ENCODE data around the gene KLRF2.
"Not testable (repeated sequence)": the region's sequence is repeated elsewhere in the genome, so short reads cannot be mapped to it uniquely, and the experiment has no call there.

Gene KLRF2

GRCh38 chr12:9872162-9872561 lies 9.1 kb upstream of the KLRF2 start:
- TF ChIP-seq Cebpa-rat (IDR thresholded peaks at IDR 0.05), result no peak
- H3K36me3 ChIP-seq, result no peaks in the 10 kb centered on the region
- no peak overlapping the region for H3K4me3 ChIP-seq
- no peak overlapping the region for H3K27ac ChIP-seq
- peaks cover 0 to 13% (median 5%) of the 10 kb centered on the region in 10 experiments; a peak in 8 of 20 replicates for H3K4me1 ChIP-seq
- H4K20me1 ChIP-seq, result no peaks in the 10 kb centered on the region; a peak in 2 of 22 replicates
- H3K9me3 ChIP-seq (replicated peaks in 1 of 11), result peaks cover 0 to 13% (median 4%) of the 10 kb centered on the region in 11 experiments; a peak in 5 of 22 replicates
- peaks cover 29 to 46% (median 37%) of the 10 kb centered on the region in 11 experiments for H3K27me3 ChIP-seq
- H3K9ac ChIP-seq, result no peak overlapping the region
- no peak overlapping the region for H3K4me2 ChIP-seq

DNA sequence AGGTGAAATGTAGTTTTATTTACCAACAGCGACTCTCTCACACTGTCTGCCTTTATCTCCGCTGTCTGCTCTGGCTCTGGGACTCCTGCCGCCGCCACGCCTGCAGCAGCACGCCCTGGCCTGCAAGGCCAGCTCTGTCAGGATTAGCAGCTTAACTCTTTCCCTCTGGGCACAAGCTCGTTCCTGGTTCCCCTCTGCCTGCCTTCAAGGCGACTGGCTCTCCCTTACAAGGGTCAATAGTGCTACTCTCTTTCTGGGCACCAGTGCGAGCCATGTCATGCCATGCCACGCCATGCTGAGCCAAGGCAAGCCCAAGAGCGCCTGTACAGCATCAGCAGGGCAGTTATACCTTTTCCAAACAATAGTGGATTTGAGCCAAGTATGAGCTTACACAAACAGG lies 8.5 kb upstream of the KLRF2 start:
- Histone ChIP-seq H3K4me2 (no peak overlapping the region), H3K4me1 (peaks cover 0 to 13% (median 5%) of the 10 kb centered on the region in 10 experiments; a peak in 8 of 20 replicates), H3K27me3 (peaks cover 23 to 41% (median 31%) of the 10 kb centered on the region in 11 experiments), H3K9me3 (replicated peaks in 1 of 11) (peaks cover 0 to 13% (median 4%) of the 10 kb centered on the region in 11 experiments; a peak in 5 of 22 replicates), H3K36me3 (no peaks in the 10 kb centered on the region), H4K20me1 (no peaks in the 10 kb centered on the region; a peak in 2 of 22 replicates), H3K27ac (no peak overlapping the region), H3K9ac (no peak overlapping the region), H3K4me3 (no peak overlapping the region)
- TF ChIP-seq Cebpa-rat (IDR thresholded peaks at IDR 0.05), result no peak

DNA sequence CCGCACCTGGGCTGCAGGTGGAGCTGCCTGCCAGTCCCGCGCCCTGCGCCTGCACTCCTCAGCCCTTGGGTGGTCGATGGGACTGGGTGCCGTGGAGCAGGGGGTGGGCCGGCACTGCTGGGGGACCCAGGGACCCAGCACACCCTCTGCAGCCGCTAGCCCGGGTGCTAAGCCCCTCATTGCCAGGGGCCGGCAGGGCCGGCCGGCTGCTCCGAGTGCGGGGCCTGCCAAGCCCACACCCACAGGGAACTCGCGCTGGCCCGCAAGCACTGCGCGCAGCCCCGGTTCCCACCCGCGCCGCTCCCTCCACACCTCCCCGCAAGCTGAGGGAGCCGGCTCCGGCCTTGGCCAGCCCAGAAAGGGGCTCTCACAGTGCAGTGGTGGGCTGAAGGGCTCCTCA lies 5.2 kb upstream of the KLRF2 start:
- H3K4me3 ChIP-seq; H3K9me3 ChIP-seq (replicated peaks in 1 of 11); H3K4me2 ChIP-seq; H3K27ac ChIP-seq; H3K9ac ChIP-seq; H3K36me3 ChIP-seq; H3K4me1 ChIP-seq; H3K27me3 ChIP-seq; H4K20me1 ChIP-seq: not testable (repeated sequence)

DNA sequence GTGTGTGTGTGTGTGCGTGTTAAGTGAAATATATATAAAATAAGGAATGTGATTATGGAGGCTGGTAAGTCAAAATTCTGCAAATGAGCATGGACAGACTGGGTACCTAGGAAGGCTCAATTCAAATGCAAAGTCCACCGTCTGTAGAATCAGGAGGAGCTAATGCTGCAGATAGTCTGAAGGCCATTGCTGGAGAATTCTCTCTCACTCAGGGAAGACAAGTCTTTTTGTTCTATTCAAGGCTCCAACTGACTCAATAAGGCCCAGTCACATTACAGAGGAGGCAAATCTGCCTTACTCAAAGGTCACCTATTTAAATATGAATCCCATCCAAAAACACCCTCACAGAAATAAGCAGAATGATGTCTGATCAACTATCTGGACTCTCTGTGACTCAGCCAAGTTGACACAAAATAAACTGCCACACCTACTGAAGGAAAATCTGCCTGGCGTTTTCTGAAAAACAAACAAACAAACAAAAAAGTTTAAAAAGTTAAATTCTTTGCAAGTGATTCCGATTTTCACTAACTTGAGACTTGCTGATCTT lies 684 bp upstream of the KLRF2 start:
- TF ChIP-seq Cebpa-rat (IDR thresholded peaks at IDR 0.05), result no peak
- Histone ChIP-seq H3K4me1 (peaks cover 0 to 14% (median 9%) of the 10 kb centered on the region in 10 experiments; a peak in 14 of 20 replicates), H3K9ac (no peak overlapping the region), H3K27ac (no peak overlapping the region), H3K27me3 (no peaks in the 10 kb centered on the region), H3K4me3 (no peak overlapping the region), H3K9me3 (replicated peaks in 1 of 11) (peaks cover 0 to 8% (median 0%) of the 10 kb centered on the region in 11 experiments; a peak in 3 of 22 replicates), H3K4me2 (peak overlapping the region in 7 of 11 experiments; percentile 4 to 63 (median 47); a peak in 8 of 22 replicates), H3K36me3 (no peaks in the 10 kb centered on the region), H4K20me1 (no peaks in the 10 kb centered on the region)

DNA sequence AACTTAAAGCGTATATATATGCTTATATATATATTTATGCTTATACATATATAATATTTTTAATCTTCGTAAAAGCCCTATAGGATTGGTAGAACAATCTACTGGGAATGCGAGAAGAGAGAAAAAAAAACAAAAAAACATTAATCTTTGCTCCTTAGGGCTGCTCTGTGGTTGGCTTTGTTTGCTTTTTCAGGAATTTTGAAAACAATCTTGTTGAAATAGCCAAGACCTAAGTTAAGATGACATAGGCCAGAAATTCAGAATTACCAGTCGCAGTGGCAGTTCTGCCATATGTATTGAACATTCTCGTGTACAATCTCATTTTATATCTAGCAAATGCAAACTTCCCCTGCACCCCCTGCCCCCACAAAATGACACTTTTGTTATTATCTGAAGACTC lies 699 bp downstream of the KLRF2 start:
- Histone ChIP-seq H3K27me3 (no peaks in the 10 kb centered on the region), H3K4me3 (no peak overlapping the region), H3K36me3 (no peaks in the 10 kb centered on the region), H4K20me1 (no peaks in the 10 kb centered on the region), H3K9me3 (replicated peaks in 1 of 11) (no peaks in the 10 kb centered on the region), H3K27ac (no peak overlapping the region), H3K4me1 (peaks cover 0 to 14% (median 9%) of the 10 kb centered on the region in 10 experiments; a peak in 14 of 20 replicates), H3K4me2 (no peak overlapping the region), H3K9ac (no peak overlapping the region)
- TF ChIP-seq Cebpa-rat (IDR thresholded peaks at IDR 0.05), result no peak

DNA sequence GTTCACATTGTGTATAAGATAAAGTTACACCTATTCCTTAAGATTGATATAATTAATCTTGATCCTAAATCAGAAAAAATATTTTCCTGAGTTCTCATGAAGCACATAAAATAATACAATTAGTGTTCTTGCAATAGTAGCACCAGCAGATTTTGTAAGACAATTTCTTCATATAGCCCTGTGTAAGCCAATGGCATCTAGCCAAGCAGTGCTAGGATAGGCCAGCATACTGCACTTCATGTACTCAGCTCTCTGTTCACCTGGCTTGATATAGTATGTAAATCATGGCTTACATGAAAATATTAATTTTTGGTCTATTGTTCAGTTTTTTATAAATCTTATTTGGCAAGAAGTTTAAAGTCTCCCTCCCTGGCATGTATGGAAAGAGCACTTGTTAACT lies 1.9 kb downstream of the KLRF2 start:
- Histone ChIP-seq H3K9ac (no peak overlapping the region), H3K4me2 (no peak overlapping the region), H3K4me3 (no peak overlapping the region), H3K27me3 (no peaks in the 10 kb centered on the region), H3K4me1 (peaks cover 0 to 14% (median 9%) of the 10 kb centered on the region in 10 experiments; a peak in 14 of 20 replicates), H3K9me3 (replicated peaks in 1 of 11) (no peaks in the 10 kb centered on the region), H4K20me1 (no peaks in the 10 kb centered on the region), H3K36me3 (no peaks in the 10 kb centered on the region), H3K27ac (no peak overlapping the region)
- TF ChIP-seq Cebpa-rat (IDR thresholded peaks at IDR 0.05), result no peak

GRCh38 chr12:9888665-9889273 lies 7.5 kb downstream of the KLRF2 start:
- Histone ChIP-seq H4K20me1 (no peaks in the 10 kb centered on the region), H3K27ac (no peak overlapping the region), H3K36me3 (no peaks in the 10 kb centered on the region), H3K4me1 (no peaks in the 10 kb centered on the region), H3K9ac (no peak overlapping the region), H3K4me2 (no peak overlapping the region), H3K27me3 (no peaks in the 10 kb centered on the region), H3K4me3 (no peak overlapping the region), H3K9me3 (replicated peaks in 1 of 11) (no peaks in the 10 kb centered on the region)
- TF ChIP-seq Cebpa-rat (IDR thresholded peaks at IDR 0.05), result no peak

DNA sequence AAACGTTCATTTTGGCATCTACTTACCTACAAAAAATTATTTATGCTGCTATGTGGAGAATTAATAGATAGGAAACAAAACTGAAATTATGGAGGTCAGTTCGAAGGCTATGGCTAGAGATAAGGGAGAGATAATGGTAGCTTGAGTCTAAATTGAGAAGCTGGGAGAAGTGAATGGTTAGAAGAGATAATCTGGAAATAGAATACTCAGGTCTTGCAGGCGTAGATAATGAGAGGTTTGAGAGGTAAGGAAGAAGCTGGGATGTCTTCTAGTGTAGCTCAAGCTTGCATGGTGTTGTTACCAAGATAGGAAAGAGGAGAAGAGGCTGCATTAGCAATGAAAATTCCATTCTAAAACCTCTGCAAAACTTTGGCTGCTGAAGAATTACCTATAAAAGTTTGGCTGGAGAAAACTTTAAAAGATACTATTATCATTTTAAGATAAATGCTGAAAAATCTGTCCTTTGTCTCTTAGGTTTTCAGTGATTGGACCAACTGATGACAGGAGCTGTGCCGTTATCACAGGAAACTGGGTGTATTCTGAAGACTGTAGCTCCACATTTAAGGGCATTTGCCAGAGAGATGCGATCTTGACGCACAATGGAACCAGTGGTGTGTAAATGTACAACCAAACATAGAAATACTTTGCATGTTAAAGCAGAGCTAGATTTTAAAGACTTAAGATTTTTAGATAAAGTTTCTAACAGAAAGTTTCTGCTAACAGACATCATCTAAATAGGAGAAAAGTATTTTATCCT lies 14.1 kb downstream of the KLRF2 start:
- Histone ChIP-seq H3K4me1 (peaks cover 0 to 8% (median 0%) of the 10 kb centered on the region in 10 experiments; a peak in 3 of 20 replicates), H3K27ac (no peak overlapping the region), H3K4me3 (no peak overlapping the region), H3K36me3 (no peaks in the 10 kb centered on the region), H3K4me2 (no peak overlapping the region), H3K27me3 (no peaks in the 10 kb centered on the region), H3K9me3 (replicated peaks in 1 of 11) (no peaks in the 10 kb centered on the region), H4K20me1 (no peaks in the 10 kb centered on the region), H3K9ac (no peak overlapping the region)
- TF ChIP-seq Cebpa-rat (IDR thresholded peaks at IDR 0.05), result no peak

GRCh38 chr12:9897535-9897934 lies 16.2 kb downstream of the KLRF2 start:
- Histone ChIP-seq H3K4me1 (peaks cover 0 to 8% (median 0%) of the 10 kb centered on the region in 10 experiments; a peak in 3 of 20 replicates), H3K4me3 (no peak overlapping the region), H3K27me3 (no peaks in the 10 kb centered on the region), H3K9ac (no peak overlapping the region), H4K20me1 (no peaks in the 10 kb centered on the region), H3K4me2 (no peak overlapping the region), H3K36me3 (peaks cover 0 to 5% (median 0%) of the 10 kb centered on the region in 11 experiments; a peak in 1 of 22 replicates), H3K27ac (no peak overlapping the region), H3K9me3 (replicated peaks in 1 of 11) (peaks cover 7 to 15% (median 10%) of the 10 kb centered on the region in 11 experiments)
- TF ChIP-seq Cebpa-rat (IDR thresholded peaks at IDR 0.05), result no peak
